Panc1 (cell line): ENCODE data around the gene PRR30.

ENCODE experiments used
- CTCF ChIP-seq: fragments of 450-650 bp; IDR thresholded peaks from 2 replicates; pipeline ENCODE4 v1.5.1; 2017; ENCODE audit warnings: mild to moderate bottlenecking
- POLR2AphosphoS5 ChIP-seq: IDR thresholded peaks from 2 replicates; pipeline ENCODE4 v1.6.1; 2012; ENCODE audit warnings: mild to moderate bottlenecking, low read depth, low read length, moderate library complexity
- SIN3A ChIP-seq: IDR thresholded peaks from 2 replicates; pipeline ENCODE4 v1.6.1; 2012; ENCODE audit warnings: low read depth, mild to moderate bottlenecking, low read length, moderate library complexity, borderline replicate concordance; ENCODE audit not compliant: insufficient read depth

GRCh38 chr2:27087823-27088410 lies 51.3 kb downstream of the PRR30 start:
- TF ChIP-seq CTCF (no peak), POLR2AphosphoS5 (no peak), SIN3A (no peak)
